Measurements from ENCODE around the gene ZNF783.

- TF ChIP-seq, protein P1, sequence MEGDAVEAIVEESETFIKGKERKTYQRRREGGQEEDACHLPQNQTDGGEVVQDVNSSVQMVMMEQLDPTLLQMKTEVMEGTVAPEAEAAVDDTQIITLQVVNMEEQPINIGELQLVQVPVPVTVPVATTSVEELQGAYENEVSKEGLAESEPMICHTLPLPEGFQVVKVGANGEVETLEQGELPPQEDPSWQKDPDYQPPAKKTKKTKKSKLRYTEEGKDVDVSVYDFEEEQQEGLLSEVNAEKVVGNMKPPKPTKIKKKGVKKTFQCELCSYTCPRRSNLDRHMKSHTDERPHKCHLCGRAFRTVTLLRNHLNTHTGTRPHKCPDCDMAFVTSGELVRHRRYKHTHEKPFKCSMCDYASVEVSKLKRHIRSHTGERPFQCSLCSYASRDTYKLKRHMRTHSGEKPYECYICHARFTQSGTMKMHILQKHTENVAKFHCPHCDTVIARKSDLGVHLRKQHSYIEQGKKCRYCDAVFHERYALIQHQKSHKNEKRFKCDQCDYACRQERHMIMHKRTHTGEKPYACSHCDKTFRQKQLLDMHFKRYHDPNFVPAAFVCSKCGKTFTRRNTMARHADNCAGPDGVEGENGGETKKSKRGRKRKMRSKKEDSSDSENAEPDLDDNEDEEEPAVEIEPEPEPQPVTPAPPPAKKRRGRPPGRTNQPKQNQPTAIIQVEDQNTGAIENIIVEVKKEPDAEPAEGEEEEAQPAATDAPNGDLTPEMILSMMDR (IDR thresholded peaks at IDR 0.05; ENCODE audit: low read depth, low read length, poor library complexity, severe bottlenecking), result no peak
- no peak for TF ChIP-seq EZH2phosphoT487 (IDR thresholded peaks at IDR 0.05; ENCODE audit: borderline replicate concordance, low read length)
Observed at GRCh38 chr7:149238051-149238450, 23.9 kb upstream of the ZNF783 start.
